HepG2 (cell line): Measurements from ENCODE around the gene ACTR6. TPM values are rescaled to one million over a fixed set of nuclear protein-coding genes. Genes with fewer than 3 reads are reported as not detected.

ENCODE experiments used
- ATF7-NPFF ChIP-seq: sonication (generic); formaldehyde crosslinking; IDR thresholded peaks from 2 replicates; pipeline ENCODE4 v1.8.1; 2023; ENCODE audit warnings: mild to moderate bottlenecking, low read depth, missing genetic modification reagents, moderate library complexity
- CHD2 ChIP-seq: IDR thresholded peaks from 2 replicates; pipeline ENCODE4 v1.6.1; 2011; ENCODE audit warnings: low read depth, low read length, improper control_type of control experiment
- CREM ChIP-seq, 2 experiments: sonication (generic) in 1 of 2; formaldehyde crosslinking in 1 of 2; IDR thresholded peaks; 2 replicates each; pipeline versions ENCODE4 v1.4.0 to v1.6.1; 2016 to 2020; ENCODE audit warnings: antibody characterized with exemption in 1 of 2, mild to moderate bottlenecking in 1 of 2, missing genetic modification reagents in 1 of 2
- GATA4 ChIP-seq: sonication (generic); IDR thresholded peaks from 2 replicates; pipeline ENCODE4 v1.6.1; 2016; ENCODE audit warnings: antibody characterized with exemption, low read depth, borderline replicate concordance
- KDM5A ChIP-seq: fragments of 200-600 bp; sonication (generic); IDR thresholded peaks from 2 replicates; pipeline ENCODE4 v1.7.0; 2018; ENCODE audit warnings: antibody characterized with exemption, mild to moderate bottlenecking, low read length, borderline replicate concordance
- NCOR1 ChIP-seq: fragments of 200-600 bp; sonication (generic); IDR thresholded peaks from 2 replicates; pipeline ENCODE4 v1.7.0; 2017; ENCODE audit warnings: antibody characterized with exemption, low read length, borderline replicate concordance
- SAP130 ChIP-seq: IDR thresholded peaks from 2 replicates; pipeline ENCODE4 v1.6.1; 2016; ENCODE audit warnings: low read depth
- SNRNP70 ChIP-seq: fragments of 200-400 bp; formaldehyde crosslinking; IDR thresholded peaks from 2 replicates; pipeline ENCODE4 v1.6.1; 2017; ENCODE audit warnings: mild to moderate bottlenecking, low read depth, low read length, moderate library complexity
- SSRP1 ChIP-seq: IDR thresholded peaks from 2 replicates; pipeline ENCODE4 v1.6.1; 2016; ENCODE audit warnings: control low read depth
- TBL1XR1 ChIP-seq: fragments of 150-350 bp; IDR thresholded peaks from 2 replicates; pipeline ENCODE4 v1.6.1; 2014; ENCODE audit warnings: borderline replicate concordance, low read length; ENCODE audit not compliant: partially characterized antibody
- ZFP36 ChIP-seq: fragments of 150-350 bp; IDR thresholded peaks from 2 replicates; pipeline ENCODE4 v1.6.1; 2018; ENCODE audit warnings: borderline replicate concordance, low read length, low read depth; ENCODE audit not compliant: partially characterized antibody
- ZNF670 ChIP-seq: sonication (generic); formaldehyde crosslinking; IDR thresholded peaks from 2 replicates; pipeline ENCODE4 v1.8.0; 2022; ENCODE audit warnings: mild to moderate bottlenecking, missing genetic modification reagents, borderline replicate concordance
- ZNF766 ChIP-seq: sonication (generic); formaldehyde crosslinking; IDR thresholded peaks from 2 replicates; pipeline ENCODE4 v1.5.0; 2020; ENCODE audit warnings: missing genetic modification reagents, borderline replicate concordance
- polyA plus RNA-seq, 8 experiments: library from polyadenylated mRNA; depleted of rRNA in 3 of 8; stranded (reverse) in 7 of 8; unstranded in 1 of 8; fragments of >200 nt; fragmentation: Illumina TruSeq in 4 of 8; extraction: Trizol in 4 of 8; gene quantifications; 2 replicates each; pipeline versions ENCODE4 v1.2.1 to v1.2.3, GENCODE V29; 2011 to 2016; ENCODE audit warnings: low read depth in 4 of 8, missing spikeins in 1 of 8, mixed read lengths in 1 of 8; ENCODE audit not compliant: insufficient read depth in 1 of 8
- total RNA-seq, 5 experiments: library from RNA; depleted of rRNA; stranded (reverse); fragments of >200 nt; fragmentation: Illumina TruSeq; extraction: Trizol; gene quantifications; 2 replicates each; pipeline ENCODE4 v1.2.3, GENCODE V29; 2016; ENCODE audit warnings: low read depth in 1 of 5
- TF ChIP-seq, protein P1 (sequence below): sonication (generic); formaldehyde crosslinking; IDR thresholded peaks from 2 replicates; pipeline ENCODE4 v1.4.0; 2020; ENCODE audit warnings: missing genetic modification reagents, mild to moderate bottlenecking, borderline replicate concordance
- TF ChIP-seq, protein P2 (sequence below): sonication (generic); formaldehyde crosslinking; IDR thresholded peaks from 2 replicates; pipeline ENCODE4 v1.5.1; 2020; ENCODE audit warnings: mild to moderate bottlenecking, missing genetic modification reagents, borderline replicate concordance
- TF ChIP-seq, protein P3 (sequence below): sonication (generic); formaldehyde crosslinking; conservative IDR thresholded peaks from 2 replicates; pipeline ENCODE4 v1.4.0; 2020; ENCODE audit warnings: missing genetic modification reagents
- TF ChIP-seq, protein P4 (sequence below): sonication (generic); formaldehyde crosslinking; IDR thresholded peaks from 2 replicates; pipeline ENCODE4 v1.5.0; 2020; ENCODE audit warnings: missing genetic modification reagents

The ACTR6 gene
- total and polyA plus RNA-seq, 2 of the 13 experiments (the other 11 are each of a cell fraction or from before 2014, with no cell fraction given): 12.9 to 22.4 TPM

DNA sequence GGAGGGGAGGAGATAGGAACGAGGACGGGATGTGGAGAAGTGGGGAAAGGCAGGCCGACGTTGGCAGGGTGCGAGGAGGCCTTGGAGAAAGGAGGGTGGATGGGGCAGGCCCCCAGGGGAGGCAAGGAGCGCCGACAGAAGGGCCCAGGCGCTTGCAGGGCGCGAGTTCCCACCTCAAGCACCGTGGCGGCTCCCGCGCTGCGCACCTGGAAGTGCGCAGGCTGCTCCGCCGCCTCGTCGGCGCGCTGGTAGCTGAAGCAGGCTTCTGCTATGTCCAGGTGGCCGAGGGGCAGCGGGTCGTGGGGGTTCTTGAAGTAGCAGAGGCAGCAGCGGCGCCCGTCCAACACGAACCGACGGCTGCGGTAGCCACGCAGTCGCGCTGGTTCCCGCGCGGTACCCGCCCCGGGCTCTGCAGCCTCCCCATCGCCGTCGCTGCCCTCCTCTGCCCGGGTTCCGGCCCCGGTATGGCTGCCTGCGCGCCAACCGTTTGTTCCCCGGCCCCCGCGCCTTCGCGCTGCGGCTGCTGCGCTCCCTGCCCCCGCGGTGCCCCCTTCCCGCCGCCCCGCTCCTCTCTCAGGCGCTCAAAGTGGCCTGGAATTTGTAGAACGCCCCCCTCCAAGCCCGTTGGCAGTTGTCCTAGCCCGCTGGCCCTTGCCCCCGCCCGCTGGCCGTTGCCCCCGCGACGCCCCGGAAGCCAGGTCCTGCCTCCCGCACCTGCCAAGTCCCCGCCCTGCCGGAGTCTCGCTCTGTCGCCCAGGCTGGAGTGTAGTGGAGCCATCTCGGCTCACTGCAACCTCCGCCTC, 1.1 kb upstream of the ACTR6 start (continued):
- TF ChIP-seq, protein P1, sequence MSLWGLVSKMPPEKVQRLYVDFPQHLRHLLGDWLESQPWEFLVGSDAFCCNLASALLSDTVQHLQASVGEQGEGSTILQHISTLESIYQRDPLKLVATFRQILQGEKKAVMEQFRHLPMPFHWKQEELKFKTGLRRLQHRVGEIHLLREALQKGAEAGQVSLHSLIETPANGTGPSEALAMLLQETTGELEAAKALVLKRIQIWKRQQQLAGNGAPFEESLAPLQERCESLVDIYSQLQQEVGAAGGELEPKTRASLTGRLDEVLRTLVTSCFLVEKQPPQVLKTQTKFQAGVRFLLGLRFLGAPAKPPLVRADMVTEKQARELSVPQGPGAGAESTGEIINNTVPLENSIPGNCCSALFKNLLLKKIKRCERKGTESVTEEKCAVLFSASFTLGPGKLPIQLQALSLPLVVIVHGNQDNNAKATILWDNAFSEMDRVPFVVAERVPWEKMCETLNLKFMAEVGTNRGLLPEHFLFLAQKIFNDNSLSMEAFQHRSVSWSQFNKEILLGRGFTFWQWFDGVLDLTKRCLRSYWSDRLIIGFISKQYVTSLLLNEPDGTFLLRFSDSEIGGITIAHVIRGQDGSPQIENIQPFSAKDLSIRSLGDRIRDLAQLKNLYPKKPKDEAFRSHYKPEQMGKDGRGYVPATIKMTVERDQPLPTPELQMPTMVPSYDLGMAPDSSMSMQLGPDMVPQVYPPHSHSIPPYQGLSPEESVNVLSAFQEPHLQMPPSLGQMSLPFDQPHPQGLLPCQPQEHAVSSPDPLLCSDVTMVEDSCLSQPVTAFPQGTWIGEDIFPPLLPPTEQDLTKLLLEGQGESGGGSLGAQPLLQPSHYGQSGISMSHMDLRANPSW: no peak
- TF ChIP-seq, protein P2, sequence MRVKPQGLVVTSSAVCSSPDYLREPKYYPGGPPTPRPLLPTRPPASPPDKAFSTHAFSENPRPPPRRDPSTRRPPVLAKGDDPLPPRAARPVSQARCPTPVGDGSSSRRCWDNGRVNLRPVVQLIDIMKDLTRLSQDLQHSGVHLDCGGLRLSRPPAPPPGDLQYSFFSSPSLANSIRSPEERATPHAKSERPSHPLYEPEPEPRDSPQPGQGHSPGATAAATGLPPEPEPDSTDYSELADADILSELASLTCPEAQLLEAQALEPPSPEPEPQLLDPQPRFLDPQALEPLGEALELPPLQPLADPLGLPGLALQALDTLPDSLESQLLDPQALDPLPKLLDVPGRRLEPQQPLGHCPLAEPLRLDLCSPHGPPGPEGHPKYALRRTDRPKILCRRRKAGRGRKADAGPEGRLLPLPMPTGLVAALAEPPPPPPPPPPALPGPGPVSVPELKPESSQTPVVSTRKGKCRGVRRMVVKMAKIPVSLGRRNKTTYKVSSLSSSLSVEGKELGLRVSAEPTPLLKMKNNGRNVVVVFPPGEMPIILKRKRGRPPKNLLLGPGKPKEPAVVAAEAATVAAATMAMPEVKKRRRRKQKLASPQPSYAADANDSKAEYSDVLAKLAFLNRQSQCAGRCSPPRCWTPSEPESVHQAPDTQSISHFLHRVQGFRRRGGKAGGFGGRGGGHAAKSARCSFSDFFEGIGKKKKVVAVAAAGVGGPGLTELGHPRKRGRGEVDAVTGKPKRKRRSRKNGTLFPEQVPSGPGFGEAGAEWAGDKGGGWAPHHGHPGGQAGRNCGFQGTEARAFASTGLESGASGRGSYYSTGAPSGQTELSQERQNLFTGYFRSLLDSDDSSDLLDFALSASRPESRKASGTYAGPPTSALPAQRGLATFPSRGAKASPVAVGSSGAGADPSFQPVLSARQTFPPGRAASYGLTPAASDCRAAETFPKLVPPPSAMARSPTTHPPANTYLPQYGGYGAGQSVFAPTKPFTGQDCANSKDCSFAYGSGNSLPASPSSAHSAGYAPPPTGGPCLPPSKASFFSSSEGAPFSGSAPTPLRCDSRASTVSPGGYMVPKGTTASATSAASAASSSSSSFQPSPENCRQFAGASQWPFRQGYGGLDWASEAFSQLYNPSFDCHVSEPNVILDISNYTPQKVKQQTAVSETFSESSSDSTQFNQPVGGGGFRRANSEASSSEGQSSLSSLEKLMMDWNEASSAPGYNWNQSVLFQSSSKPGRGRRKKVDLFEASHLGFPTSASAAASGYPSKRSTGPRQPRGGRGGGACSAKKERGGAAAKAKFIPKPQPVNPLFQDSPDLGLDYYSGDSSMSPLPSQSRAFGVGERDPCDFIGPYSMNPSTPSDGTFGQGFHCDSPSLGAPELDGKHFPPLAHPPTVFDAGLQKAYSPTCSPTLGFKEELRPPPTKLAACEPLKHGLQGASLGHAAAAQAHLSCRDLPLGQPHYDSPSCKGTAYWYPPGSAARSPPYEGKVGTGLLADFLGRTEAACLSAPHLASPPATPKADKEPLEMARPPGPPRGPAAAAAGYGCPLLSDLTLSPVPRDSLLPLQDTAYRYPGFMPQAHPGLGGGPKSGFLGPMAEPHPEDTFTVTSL: no peak
- TF ChIP-seq CREM (IDR thresholded peaks at IDR 0.05): no peak
- no peak for TF ChIP-seq CREM (CRISPR knock-in tag; IDR thresholded peaks at IDR 0.05)
- no peak for TF ChIP-seq SNRNP70
- no peak for TF ChIP-seq TBL1XR1
- 0 out of 2 replicates have a peak, but pooled peaks have one; percentile 35 for TF ChIP-seq GATA4
- TF ChIP-seq, protein P3, sequence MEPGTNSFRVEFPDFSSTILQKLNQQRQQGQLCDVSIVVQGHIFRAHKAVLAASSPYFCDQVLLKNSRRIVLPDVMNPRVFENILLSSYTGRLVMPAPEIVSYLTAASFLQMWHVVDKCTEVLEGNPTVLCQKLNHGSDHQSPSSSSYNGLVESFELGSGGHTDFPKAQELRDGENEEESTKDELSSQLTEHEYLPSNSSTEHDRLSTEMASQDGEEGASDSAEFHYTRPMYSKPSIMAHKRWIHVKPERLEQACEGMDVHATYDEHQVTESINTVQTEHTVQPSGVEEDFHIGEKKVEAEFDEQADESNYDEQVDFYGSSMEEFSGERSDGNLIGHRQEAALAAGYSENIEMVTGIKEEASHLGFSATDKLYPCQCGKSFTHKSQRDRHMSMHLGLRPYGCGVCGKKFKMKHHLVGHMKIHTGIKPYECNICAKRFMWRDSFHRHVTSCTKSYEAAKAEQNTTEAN: peak; percentile 49; the same call in 1 of the 2 replicates
- no peak; the same call in 1 of the 2 replicates for TF ChIP-seq NCOR1
- TF ChIP-seq SAP130 (CRISPR knock-in tag): peak; percentile 89; the same call in 1 of the 2 replicates
- TF ChIP-seq ZFP36: no peak
- peak; percentile 56; the same call in 1 of the 2 replicates for TF ChIP-seq ATF7-NPFF (CRISPR knock-in tag)
- peak; percentile 8; the same call in 1 of the 2 replicates for TF ChIP-seq KDM5A
- no peak for TF ChIP-seq CHD2
- TF ChIP-seq ZNF766 (CRISPR knock-in tag): peak; percentile 80; the same call in 1 of the 2 replicates
- TF ChIP-seq, protein P4, sequence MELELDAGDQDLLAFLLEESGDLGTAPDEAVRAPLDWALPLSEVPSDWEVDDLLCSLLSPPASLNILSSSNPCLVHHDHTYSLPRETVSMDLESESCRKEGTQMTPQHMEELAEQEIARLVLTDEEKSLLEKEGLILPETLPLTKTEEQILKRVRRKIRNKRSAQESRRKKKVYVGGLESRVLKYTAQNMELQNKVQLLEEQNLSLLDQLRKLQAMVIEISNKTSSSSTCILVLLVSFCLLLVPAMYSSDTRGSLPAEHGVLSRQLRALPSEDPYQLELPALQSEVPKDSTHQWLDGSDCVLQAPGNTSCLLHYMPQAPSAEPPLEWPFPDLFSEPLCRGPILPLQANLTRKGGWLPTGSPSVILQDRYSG (CRISPR knock-in tag): 0 out of 2 replicates have a peak, but pooled peaks have one; percentile 48
- TF ChIP-seq SSRP1 (CRISPR knock-in tag): no peak
- no peak for TF ChIP-seq ZNF670 (CRISPR knock-in tag)
